Stimulated activated CD8-positive, alpha-beta memory T cell treated with anti-CD3 and anti-CD28 coated beads, Interleukin-15, amount 100 ng/mL, for 4 hours (primary cell): ENCODE data around the gene TNIP3.
A peak's percentile ranks its signal among the peaks of the same experiment; 100 is the strongest.
"Not testable (repeated sequence)": the region's sequence is repeated elsewhere in the genome, so short reads cannot be mapped to it uniquely, and the experiment has no call there.

ENCODE experiments used
- DNase-seq, 2 donors: peaks; one replicate each; pipeline ENCODE4 v3.0.0-alpha.2; 2020; ENCODE audit warnings: low read depth in 2 of 2

The TNIP3 gene

GRCh38 chr4:121164291-121164690 lies at the start of gene TNIP3:
Gene TNIP3 (minus strand): TSS chr4:121164321. CDS start chr4:121164125, 196 bp downstream.
- no peak for DNase-seq

DNA sequence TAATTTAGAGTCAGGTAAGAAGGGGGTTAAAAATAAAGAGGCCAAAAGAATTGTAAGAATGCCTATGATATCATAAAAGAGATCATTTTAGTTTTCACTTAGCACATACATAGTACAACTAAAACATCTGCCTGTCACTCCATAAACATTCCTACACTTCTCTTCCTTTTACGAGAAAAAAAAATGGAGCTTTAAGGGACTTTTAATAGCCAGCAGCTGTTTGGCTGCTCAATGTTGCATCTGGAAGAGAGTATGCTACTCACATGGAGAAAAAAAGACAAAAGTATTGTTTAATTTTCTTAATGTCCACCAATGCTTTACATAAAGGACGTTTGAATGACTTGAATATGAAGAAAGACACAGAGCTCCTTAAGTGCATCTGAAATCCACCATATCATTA lies 48.7 kb upstream of the TNIP3 start:
- no peak for DNase-seq

DNA sequence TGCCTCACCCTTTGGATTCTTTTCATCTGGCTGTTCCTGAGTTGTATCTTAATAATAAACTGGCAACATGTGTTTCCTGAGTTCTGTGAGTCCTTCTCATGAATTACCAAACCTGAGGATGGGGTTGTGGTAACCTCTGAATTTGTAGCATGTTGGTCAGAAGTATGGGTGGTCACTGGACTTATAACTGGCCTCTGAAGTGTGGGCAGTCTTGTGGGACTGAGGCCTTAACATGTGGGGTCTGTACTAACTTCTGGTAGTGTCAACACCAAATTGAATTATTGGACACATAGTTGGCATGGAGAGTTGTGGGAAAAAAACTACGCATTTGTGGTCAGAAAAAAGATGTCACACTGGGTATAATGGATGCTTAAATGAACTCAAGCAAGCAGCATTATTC lies 45.0 kb upstream of the TNIP3 start:
- DNase-seq: no peak

DNA sequence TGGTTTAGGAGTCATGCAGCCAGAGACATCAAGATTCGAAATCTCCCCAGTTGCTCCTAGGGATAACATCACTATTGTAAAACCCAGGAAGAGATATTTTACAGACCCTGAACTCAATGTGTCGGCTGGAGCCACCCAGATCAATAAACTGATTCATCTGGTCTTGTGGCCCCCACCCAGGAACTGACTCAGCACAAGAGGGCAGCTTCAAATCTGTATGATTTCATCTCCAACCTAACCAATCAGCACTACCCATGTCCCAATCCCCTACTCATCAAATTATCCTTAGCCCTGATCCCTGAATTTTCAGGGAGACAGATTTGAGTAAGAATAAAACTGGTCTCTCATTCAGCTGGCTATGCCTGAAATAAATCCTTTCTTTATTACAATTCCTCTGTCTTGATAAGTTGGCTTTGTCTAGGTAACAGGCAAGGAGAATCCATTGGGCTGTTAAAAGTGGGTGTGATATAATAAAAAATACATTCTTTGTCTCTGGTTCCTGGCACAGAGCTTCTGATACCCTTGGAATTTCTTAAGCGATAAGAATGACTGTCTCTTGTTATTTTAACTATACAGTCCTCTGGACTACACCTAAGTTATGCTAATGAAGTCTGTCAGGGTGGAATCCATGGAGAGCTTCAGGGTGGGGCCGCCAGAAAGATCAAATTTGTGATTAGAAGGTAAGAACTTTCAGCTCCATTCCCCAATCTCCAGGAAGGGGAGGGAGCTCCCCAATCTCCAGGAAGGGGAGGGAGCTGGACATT lies 44.3 kb upstream of the TNIP3 start:
- DNase-seq: no peak

DNA sequence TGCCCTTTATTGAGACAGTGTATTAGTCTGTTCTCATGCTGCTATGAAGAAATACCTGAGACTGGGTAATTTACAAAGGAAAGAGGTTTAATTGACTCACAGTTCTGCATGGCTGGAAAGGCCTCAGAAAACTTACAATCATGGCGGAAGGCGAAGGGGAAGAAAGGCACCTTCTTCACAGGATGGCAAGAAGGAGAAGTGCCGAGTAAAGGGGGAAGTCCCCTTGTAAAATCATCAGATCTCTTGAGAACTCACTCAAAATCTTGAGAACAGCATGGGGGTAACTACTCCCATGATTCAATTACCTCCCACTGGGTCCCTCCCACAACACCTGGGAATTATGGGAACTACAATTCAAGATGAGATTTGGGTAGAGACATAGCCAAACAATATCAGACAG lies 41.7 kb upstream of the TNIP3 start:
- DNase-seq: not testable (repeated sequence)

GRCh38 chr4:121200795-121201472 lies 36.8 kb upstream of the TNIP3 start:
- no peak for DNase-seq

DNA sequence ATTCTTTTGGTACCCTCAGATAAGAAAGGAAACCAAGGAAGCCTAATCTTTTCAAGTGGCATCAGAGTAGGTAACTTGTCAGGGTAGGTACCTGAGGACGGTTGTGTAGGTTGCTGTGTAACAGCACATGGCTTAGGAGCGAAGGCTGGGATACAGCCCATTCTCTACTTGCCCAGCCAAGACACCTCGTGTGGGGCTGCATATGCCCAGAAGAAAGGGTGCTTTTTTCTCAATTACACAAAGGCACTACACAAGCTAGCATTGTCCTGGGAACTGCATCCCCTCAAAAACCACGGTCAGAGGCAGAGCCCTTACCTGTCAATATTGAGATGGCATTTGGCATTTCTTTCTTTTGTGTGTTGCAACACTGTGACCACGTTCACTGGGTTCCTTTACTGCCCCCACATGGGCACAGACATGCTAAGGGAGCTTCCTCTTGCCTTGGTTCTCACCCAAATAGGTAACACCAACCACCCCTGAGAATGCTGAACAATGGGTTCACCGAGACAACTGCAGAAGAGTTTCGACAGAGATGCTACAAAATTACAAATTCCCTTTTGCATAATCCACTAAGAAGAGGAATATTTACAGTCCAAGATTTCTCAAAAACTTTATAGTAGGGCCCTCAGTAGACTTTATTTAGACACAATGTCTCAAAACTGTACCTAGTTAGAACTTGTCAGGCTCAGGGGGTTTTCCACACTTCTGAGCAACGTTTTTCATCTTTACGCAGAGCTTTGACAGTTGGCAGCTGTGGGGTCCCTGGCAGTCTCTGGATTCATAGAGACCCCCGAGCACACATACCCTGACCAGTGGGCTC lies 35.8 kb upstream of the TNIP3 start:
- no peak for DNase-seq

DNA sequence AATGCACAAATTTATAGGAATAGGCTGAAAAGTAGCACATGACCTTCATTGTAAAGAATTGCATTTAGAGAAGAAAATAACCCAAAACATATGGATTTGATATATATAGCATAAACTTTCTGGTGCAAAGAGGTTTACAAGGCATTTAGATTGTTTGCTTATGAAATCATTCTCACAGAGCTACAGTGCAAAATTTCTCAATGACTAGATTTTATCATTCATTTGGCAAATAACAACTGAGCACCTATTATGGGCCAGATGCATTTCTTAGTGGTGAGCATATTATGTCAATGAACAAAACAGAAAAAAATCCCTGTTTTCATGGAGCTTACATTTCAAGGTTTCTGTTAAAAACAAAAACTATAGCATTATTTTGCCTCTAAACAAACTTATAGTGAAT lies 34.1 kb upstream of the TNIP3 start:
- no peak for DNase-seq

DNA sequence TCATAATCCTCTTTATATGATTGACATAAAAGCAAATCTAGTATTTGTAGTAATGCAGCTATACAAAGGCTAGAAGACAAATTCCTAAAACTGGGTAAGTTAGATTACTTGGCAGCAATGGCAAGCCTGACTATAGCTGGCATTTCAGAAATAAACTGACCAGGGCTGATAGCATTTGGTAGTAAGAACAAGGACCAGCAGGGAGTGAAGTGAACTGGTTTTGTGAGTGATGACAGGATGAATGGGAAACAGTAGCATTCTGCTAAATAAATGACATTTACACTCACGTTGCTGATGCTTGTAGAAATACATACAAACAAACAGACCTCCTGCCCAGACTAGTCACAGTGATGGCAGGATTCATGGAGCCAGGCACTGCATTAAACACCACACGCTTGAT lies 31.5 kb upstream of the TNIP3 start:
- DNase-seq: no peak

- DNase-seq: no peak
Observed at GRCh38 chr4:121192480-121192879, 28.4 kb upstream of the TNIP3 start.

- DNase-seq: no peak
Observed at GRCh38 chr4:121192013-121192412, 27.9 kb upstream of the TNIP3 start.

- DNase-seq: no peak
Observed at GRCh38 chr4:121191361-121191760, 27.2 kb upstream of the TNIP3 start.

GRCh38 chr4:121190389-121190788 lies 26.3 kb upstream of the TNIP3 start:
- DNase-seq: no peak

- DNase-seq: peak in 1 of 2 donors; percentile 22
Observed at GRCh38 chr4:121189326-121190215, 25.4 kb upstream of the TNIP3 start.

GRCh38 chr4:121187206-121187605 lies 23.1 kb upstream of the TNIP3 start:
- no peak for DNase-seq

GRCh38 chr4:121185960-121186359 lies 21.8 kb upstream of the TNIP3 start:
- no peak for DNase-seq

- no peak for DNase-seq
Observed at GRCh38 chr4:121183989-121184388, 19.9 kb upstream of the TNIP3 start.

GRCh38 chr4:121183361-121183760 lies 19.2 kb upstream of the TNIP3 start:
- no peak for DNase-seq

DNA sequence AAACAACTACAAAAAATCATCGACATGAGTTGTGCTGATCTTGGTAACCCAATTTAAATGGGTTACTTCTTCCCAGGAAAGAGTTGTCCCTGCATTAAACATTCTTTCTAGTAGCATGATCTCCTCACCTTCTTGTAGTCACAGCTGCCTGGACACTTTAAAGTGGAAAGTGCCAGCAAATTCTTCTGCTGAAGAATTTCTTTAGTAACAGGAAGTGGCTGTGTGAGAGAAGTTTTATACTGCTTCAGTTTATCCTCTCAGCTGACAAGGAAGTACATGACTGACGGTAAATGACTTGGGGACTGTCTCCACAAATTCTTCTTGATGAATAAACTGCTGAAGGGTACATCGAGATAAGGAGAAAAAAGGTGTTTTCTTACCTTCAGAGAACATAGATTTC lies 18.2 kb upstream of the TNIP3 start:
- DNase-seq: no peak

- no peak for DNase-seq
Observed at GRCh38 chr4:121181493-121181892, 17.4 kb upstream of the TNIP3 start.

GRCh38 chr4:121180558-121180957 lies 16.4 kb upstream of the TNIP3 start:
- no peak for DNase-seq
